Cardiac muscle cell (in vitro differentiated cells and primary cell): ENCODE measurements around the gene MYO3B. TPM values are rescaled to one million over a fixed set of nuclear protein-coding genes. Genes with fewer than 3 reads are reported as not detected.

Source experiments
- DNase-seq, 2 donors: peaks; one replicate each; pipeline versions ENCODE4 v3.0.0 to v3.0.0-alpha.2; 2010 to 2017; ENCODE audit warnings: low read depth in 1 of 2, low spot score in 1 of 2
- H3K27ac ChIP-seq: fragments of 200-600 bp; sonication (generic); 2 replicates; pipeline ENCODE4 v1.5.1; 2016
- H3K27me3 ChIP-seq: fragments of 200-600 bp; sonication (generic); 2 replicates; pipeline ENCODE4 v1.6.0; 2016; ENCODE audit warnings: control low read depth
- H3K36me3 ChIP-seq: fragments of 200-600 bp; sonication (generic); 2 replicates; pipeline ENCODE4 v1.5.1; 2016; ENCODE audit warnings: control low read depth
- H3K4me1 ChIP-seq: fragments of 200-600 bp; sonication (generic); 2 replicates; pipeline ENCODE4 v1.8.1; 2017; ENCODE audit warnings: low read depth, mild to moderate bottlenecking, mixed run types
- H3K4me3 ChIP-seq: fragments of 200-600 bp; sonication (generic); 2 replicates; pipeline ENCODE4 v1.5.1; 2016; ENCODE audit warnings: mild to moderate bottlenecking
- H3K9me3 ChIP-seq: fragments of 200-600 bp; sonication (generic); 2 replicates; pipeline ENCODE4 v1.5.1; 2017; ENCODE audit warnings: low read depth, mild to moderate bottlenecking, control low read depth
- CTCF ChIP-seq: IDR thresholded peaks from 2 replicates; pipeline ENCODE4 v1.5.1; 2012; ENCODE audit warnings: low read depth, mild to moderate bottlenecking, low read length
- polyA plus RNA-seq: library from polyadenylated mRNA; unstranded; fragments of >200 nt; fragmentation: Nextera tagmentation; extraction: Ambion mirVana; gene quantifications from 2 replicates; pipeline ENCODE4 v1.2.1, GENCODE V29; 2016
- total RNA-seq: library from RNA; depleted of rRNA; stranded (reverse); fragments of >200 nt; gene quantifications from 2 replicates; pipeline ENCODE4 v1.2.3, GENCODE V29; 2016

Gene MYO3B
- total and polyA plus RNA-seq, 2 experiments from 2014 or later, result not detected

GRCh38 chr2:170362871-170363631 lies 185.1 kb downstream of the MYO3B start:
- no peak overlapping the region for H3K4me3 ChIP-seq
- no peaks in the 10 kb centered on the region for H3K4me1 ChIP-seq
- no peaks in the 10 kb centered on the region for H3K36me3 ChIP-seq
- H3K9me3 ChIP-seq, result no peaks in the 10 kb centered on the region
- H3K27ac ChIP-seq, result no peak overlapping the region
- H3K27me3 ChIP-seq, result peaks cover 27% of the 10 kb centered on the region
- no peak for TF ChIP-seq CTCF
- DNase-seq, result peak in 1 of 2 donors; percentile 7

GRCh38 chr2:170365003-170365402 lies 187.1 kb downstream of the MYO3B start:
- H3K36me3 ChIP-seq, result no peaks in the 10 kb centered on the region
- H3K27ac ChIP-seq, result no peak overlapping the region
- H3K27me3 ChIP-seq, result peaks cover 31% of the 10 kb centered on the region
- H3K4me1 ChIP-seq, result no peaks in the 10 kb centered on the region
- DNase-seq, result no peak
- H3K4me3 ChIP-seq, result no peak overlapping the region
- no peak for TF ChIP-seq CTCF
- H3K9me3 ChIP-seq, result no peaks in the 10 kb centered on the region

- no peaks in the 10 kb centered on the region for H3K9me3 ChIP-seq
- no peak for TF ChIP-seq CTCF
- H3K27me3 ChIP-seq, result peaks cover 31% of the 10 kb centered on the region
Observed at GRCh38 chr2:170365686-170366085, 187.7 kb downstream of the MYO3B start.

GRCh38 chr2:170368370-170368769 lies 190.4 kb downstream of the MYO3B start:
- no peaks in the 10 kb centered on the region for H3K9me3 ChIP-seq
- no peaks in the 10 kb centered on the region for H3K4me1 ChIP-seq
- H3K4me3 ChIP-seq, result no peak overlapping the region
- no peaks in the 10 kb centered on the region for H3K36me3 ChIP-seq
- H3K27me3 ChIP-seq, result peaks cover 31% of the 10 kb centered on the region
- no peak overlapping the region for H3K27ac ChIP-seq
- no peak for TF ChIP-seq CTCF
- DNase-seq, result no peak

More at GRCh38 chr2:170365686-170366085, 187.7 kb downstream of the MYO3B start:
- no peak overlapping the region for H3K4me3 ChIP-seq
- no peak overlapping the region for H3K27ac ChIP-seq
- DNase-seq, result no peak
- no peaks in the 10 kb centered on the region for H3K36me3 ChIP-seq
- H3K4me1 ChIP-seq, result no peaks in the 10 kb centered on the region

GRCh38 chr2:170369228-170369627 lies 191.3 kb downstream of the MYO3B start:
- H3K27ac ChIP-seq, result no peak overlapping the region
- peaks cover 24% of the 10 kb centered on the region for H3K27me3 ChIP-seq
- H3K9me3 ChIP-seq, result no peaks in the 10 kb centered on the region
- DNase-seq, result no peak
- H3K36me3 ChIP-seq, result no peaks in the 10 kb centered on the region
- no peak for TF ChIP-seq CTCF
- H3K4me1 ChIP-seq, result no peaks in the 10 kb centered on the region
- H3K4me3 ChIP-seq, result no peak overlapping the region
